Activated naive CD8-positive, alpha-beta T cell treated with anti-CD3 and anti-CD28 coated beads, Interleukin-2, amount 50 U/mL, for 24 hours (primary cell): ENCODE data around the gene TCF21.
A peak's percentile ranks its signal among the peaks of the same experiment; 100 is the strongest.
"Not testable (repeated sequence)": the region's sequence is repeated elsewhere in the genome, so short reads cannot be mapped to it uniquely, and the experiment has no call there.

Experiments used
- ATAC-seq: fragments of 150-1000 bp; cut with Tn5 transposase; one replicate; pipeline ENCODE4 v1.10.0; 2021
- DNase-seq: peaks from one replicate; pipeline ENCODE4 v3.0.0; 2021
- H3K27ac Mint-ChIP-seq: one replicate; pipeline ENCODE4 v1.8.0; 2021; ENCODE audit warnings: mild to moderate bottlenecking, mixed read lengths
- H3K27me3 Mint-ChIP-seq: one replicate; pipeline ENCODE4 v1.8.0; 2021; ENCODE audit warnings: mixed read lengths
- H3K36me3 Mint-ChIP-seq: one replicate; pipeline ENCODE4 v1.8.0; 2021; ENCODE audit warnings: low read depth, mixed read lengths
- H3K4me1 Mint-ChIP-seq: one replicate; pipeline ENCODE4 v1.8.0; 2021; ENCODE audit warnings: mixed read lengths
- H3K4me3 Mint-ChIP-seq: one replicate; pipeline ENCODE4 v1.8.0; 2021; ENCODE audit warnings: mild to moderate bottlenecking, moderate library complexity, mixed read lengths
- H3K9me3 Mint-ChIP-seq: one replicate; pipeline ENCODE4 v1.8.0; 2021; ENCODE audit warnings: mixed read lengths

TCF21 gene

GRCh38 chr6:133888929-133889556, at the start of gene TCF21:
Gene TCF21 (plus strand): TSS chr6:133889113. CDS start chr6:133889398, 285 bp downstream.
- H3K9me3 Mint-ChIP-seq: no peaks in the 10 kb centered on the region
- DNase-seq (no peak), ATAC-seq (no peak)
- H3K27me3 Mint-ChIP-seq: peaks cover 83% of the 10 kb centered on the region
- H3K4me1 Mint-ChIP-seq: peaks cover 40% of the 10 kb centered on the region
- peak within 1 kb of the TSS; percentile 52 for H3K4me3 Mint-ChIP-seq
- H3K36me3 Mint-ChIP-seq: no peaks in the 10 kb centered on the region
- H3K27ac Mint-ChIP-seq: no peak within 1 kb of the TSS

GRCh38 chr6:133841176-133841575, 47.7 kb upstream of the TCF21 start:
- Mint-ChIP-seq H3K4me3 (no peak overlapping the region), H3K9me3 (no peaks in the 10 kb centered on the region), H3K36me3 (no peaks in the 10 kb centered on the region), H3K27ac (no peak overlapping the region), H3K27me3 (peaks cover 26% of the 10 kb centered on the region), H3K4me1 (peaks cover 3% of the 10 kb centered on the region)
- ATAC-seq: no peak
- DNase-seq: no peak

DNA sequence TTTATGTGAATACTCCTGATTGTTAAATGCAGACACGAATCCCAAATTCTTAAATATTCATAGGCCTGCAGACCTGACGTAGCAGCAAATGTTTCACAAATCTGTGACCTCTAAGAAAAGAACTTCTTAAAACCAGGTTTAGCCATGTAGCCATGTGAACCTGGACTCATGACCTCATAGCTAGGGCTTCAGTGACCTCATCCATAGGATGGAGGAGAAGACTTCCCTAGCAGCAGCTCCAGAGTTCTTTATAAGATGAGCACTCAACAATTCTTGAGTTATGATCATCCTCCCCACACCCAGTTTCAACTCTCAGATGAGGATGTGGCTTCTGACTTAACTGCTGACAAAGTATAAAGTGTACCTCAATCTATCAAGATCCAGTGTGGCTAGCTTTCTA, 45.8 kb upstream of the TCF21 start:
- Mint-ChIP-seq H3K4me3 (no peak overlapping the region), H3K27me3 (peaks cover 33% of the 10 kb centered on the region), H3K9me3 (no peaks in the 10 kb centered on the region), H3K36me3 (no peaks in the 10 kb centered on the region), H3K27ac (no peak overlapping the region), H3K4me1 (peaks cover 2% of the 10 kb centered on the region)
- ATAC-seq (no peak), DNase-seq (no peak)

DNA sequence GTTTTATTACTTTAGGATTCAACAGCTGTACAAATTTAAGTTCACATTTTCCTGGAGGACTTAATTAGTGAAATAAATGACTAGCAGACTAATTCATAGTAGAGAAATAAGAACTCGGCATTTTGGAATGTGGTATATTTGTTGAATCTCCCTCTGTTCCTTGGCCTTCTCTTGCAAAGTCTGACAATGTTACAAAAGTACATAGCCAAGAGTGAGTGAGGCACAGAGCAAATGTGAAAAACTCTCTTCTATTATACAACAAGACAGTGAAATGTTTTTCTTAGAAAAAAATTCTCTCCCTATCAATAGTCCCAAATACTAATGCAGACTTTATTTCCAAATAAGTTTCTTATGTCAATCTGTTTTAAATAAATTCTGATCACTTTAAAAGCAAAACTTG, 44.2 kb upstream of the TCF21 start:
- ATAC-seq: no peak
- DNase-seq: no peak
- H3K36me3 Mint-ChIP-seq: no peaks in the 10 kb centered on the region
- H3K27ac Mint-ChIP-seq: no peak overlapping the region
- H3K4me3 Mint-ChIP-seq: no peak overlapping the region
- H3K27me3 Mint-ChIP-seq: peaks cover 25% of the 10 kb centered on the region
- H3K4me1 Mint-ChIP-seq: no peaks in the 10 kb centered on the region
- no peaks in the 10 kb centered on the region for H3K9me3 Mint-ChIP-seq

DNA sequence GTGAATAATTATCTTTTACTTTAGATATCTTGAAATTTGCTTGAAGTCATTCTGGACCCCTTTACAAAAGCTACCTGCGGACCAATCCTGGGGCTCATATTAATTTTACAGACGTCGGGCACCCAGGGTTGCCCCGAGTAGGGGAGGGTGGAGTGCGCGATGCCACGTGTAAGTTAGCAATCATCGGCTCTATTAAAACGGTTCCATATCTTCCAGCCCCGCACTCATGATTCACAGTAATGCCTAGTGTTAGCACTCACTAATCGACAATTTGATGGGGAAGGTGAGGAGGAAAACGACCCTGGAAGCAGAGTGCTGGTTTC, 34.9 kb upstream of the TCF21 start:
- DNase-seq: no peak
- Mint-ChIP-seq H3K27me3 (peaks cover 53% of the 10 kb centered on the region), H3K4me1 (peaks cover 4% of the 10 kb centered on the region), H3K4me3 (no peak overlapping the region), H3K36me3 (no peaks in the 10 kb centered on the region), H3K27ac (no peak overlapping the region), H3K9me3 (peaks cover 7% of the 10 kb centered on the region)
- no peak for ATAC-seq

- Mint-ChIP-seq H3K36me3 (no peaks in the 10 kb centered on the region), H3K27me3 (peaks cover 57% of the 10 kb centered on the region), H3K9me3 (peaks cover 12% of the 10 kb centered on the region), H3K4me1 (peaks cover 4% of the 10 kb centered on the region), H3K4me3 (no peak overlapping the region), H3K27ac (no peak overlapping the region)
- DNase-seq (no peak), ATAC-seq (no peak)
Measured at GRCh38 chr6:133854364-133855275, 34.3 kb upstream of the TCF21 start.

DNA sequence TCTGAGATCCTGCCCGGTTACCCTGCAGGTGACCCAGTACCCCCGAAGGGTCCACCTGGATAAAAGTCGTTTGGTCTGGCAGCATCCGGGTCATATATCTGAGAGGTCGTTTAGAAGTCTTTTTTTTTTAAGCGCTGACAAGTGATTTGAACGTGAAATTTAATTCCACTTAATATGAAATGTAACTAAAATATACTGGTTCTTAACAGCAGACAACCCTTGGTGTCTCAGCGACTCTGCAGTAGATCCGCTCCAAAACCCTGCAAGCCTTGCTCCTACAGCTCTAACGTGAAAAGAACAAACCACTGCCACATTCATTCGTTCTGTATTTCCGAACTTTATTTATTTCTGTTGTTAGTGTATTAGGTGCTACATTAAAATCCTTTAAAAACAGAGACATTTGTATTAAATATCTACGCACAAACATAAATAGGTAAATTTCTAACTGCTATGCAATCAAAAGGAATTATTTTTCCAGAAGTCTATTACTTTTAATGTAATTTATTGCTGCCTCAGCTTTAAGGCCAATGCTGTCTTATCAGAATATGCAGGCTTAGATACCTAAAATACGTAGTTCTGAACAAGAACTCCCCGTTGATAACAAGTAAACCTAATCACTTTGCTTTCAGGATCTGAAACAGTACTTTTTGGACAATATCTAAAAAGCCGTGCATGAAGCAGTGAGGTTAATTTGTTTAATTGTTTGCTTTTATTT, 33.5 kb upstream of the TCF21 start:
- DNase-seq (no peak), ATAC-seq (no peak)
- Mint-ChIP-seq H3K4me1 (peaks cover 4% of the 10 kb centered on the region), H3K4me3 (no peak overlapping the region), H3K36me3 (no peaks in the 10 kb centered on the region), H3K9me3 (peaks cover 12% of the 10 kb centered on the region), H3K27ac (no peak overlapping the region), H3K27me3 (peaks cover 55% of the 10 kb centered on the region)

- peaks cover 4% of the 10 kb centered on the region for H3K4me1 Mint-ChIP-seq
- H3K27me3 Mint-ChIP-seq: peaks cover 55% of the 10 kb centered on the region
- H3K4me3 Mint-ChIP-seq: no peak overlapping the region
Measured at GRCh38 chr6:133855991-133856370, 32.9 kb upstream of the TCF21 start.

GRCh38 chr6:133856911-133857310, 32.0 kb upstream of the TCF21 start:
- H3K36me3 Mint-ChIP-seq: no peaks in the 10 kb centered on the region
- no peak overlapping the region for H3K27ac Mint-ChIP-seq
- ATAC-seq (no peak), DNase-seq (no peak)
- no peak overlapping the region for H3K4me3 Mint-ChIP-seq
- H3K9me3 Mint-ChIP-seq: peaks cover 9% of the 10 kb centered on the region
- H3K4me1 Mint-ChIP-seq: peaks cover 4% of the 10 kb centered on the region
- peaks cover 53% of the 10 kb centered on the region for H3K27me3 Mint-ChIP-seq

More at GRCh38 chr6:133855991-133856370, 32.9 kb upstream of the TCF21 start:
- peaks cover 12% of the 10 kb centered on the region for H3K9me3 Mint-ChIP-seq
- ATAC-seq (no peak), DNase-seq (no peak)
- no peaks in the 10 kb centered on the region for H3K36me3 Mint-ChIP-seq
- H3K27ac Mint-ChIP-seq: no peak overlapping the region

DNA sequence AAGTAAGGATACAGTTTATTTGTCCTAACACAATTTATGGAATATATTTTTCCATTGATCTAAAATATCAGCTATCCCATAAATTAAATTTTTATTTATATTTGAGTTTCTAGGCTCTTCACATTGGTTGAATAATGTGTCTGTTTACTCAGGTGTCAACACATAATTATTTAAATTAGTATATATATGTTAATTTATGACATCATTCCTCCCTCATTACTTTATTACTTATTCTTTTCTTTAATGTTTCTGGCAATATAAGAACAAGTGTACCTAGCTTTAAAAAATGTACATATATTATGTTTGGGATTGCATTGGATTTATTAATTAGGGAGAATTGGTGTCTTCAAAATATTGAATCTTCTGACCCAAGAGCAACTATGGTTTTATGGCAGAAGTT, 31.2 kb upstream of the TCF21 start:
- DNase-seq: no peak
- peaks cover under 1% of the 10 kb centered on the region for H3K36me3 Mint-ChIP-seq
- peaks cover 4% of the 10 kb centered on the region for H3K4me1 Mint-ChIP-seq
- H3K4me3 Mint-ChIP-seq: no peak overlapping the region
- peaks cover 15% of the 10 kb centered on the region for H3K9me3 Mint-ChIP-seq
- no peak for ATAC-seq
- H3K27ac Mint-ChIP-seq: no peak overlapping the region
- H3K27me3 Mint-ChIP-seq: peaks cover 58% of the 10 kb centered on the region

- DNase-seq, H3K27ac Mint-ChIP-seq, H3K4me1 Mint-ChIP-seq, H3K36me3 Mint-ChIP-seq, H3K4me3 Mint-ChIP-seq, ATAC-seq: not testable (repeated sequence)
- Mint-ChIP-seq H3K27me3 (peaks cover 27% of the 10 kb centered on the region), H3K9me3 (peaks cover 20% of the 10 kb centered on the region)
Measured at GRCh38 chr6:133861337-133861736, 27.6 kb upstream of the TCF21 start.

DNA sequence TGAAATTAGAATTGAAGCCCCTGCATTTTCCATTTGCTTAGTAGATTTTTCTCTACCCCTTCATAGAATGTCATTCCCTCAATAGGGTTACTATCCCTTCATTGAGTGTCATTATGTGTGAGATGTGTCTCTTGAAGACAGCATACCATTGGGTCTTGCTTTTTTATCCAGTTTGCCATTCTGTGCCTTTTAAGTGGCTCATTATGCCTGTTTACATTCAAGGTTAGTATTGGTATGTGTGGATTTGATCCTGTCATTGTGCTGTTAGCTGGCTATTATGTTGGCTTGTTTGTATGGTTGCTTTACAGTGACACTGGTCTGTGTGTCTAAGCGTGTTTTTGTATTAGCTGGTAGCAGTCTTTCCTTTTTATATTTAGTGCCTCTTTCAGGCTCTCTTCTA, 25.7 kb upstream of the TCF21 start:
- Mint-ChIP-seq H3K4me1 (no peaks in the 10 kb centered on the region), H3K36me3 (peaks cover 2% of the 10 kb centered on the region), H3K27ac (no peak overlapping the region), H3K4me3 (no peak overlapping the region), H3K27me3 (peaks cover 18% of the 10 kb centered on the region), H3K9me3 (peaks cover 20% of the 10 kb centered on the region)
- DNase-seq (no peak), ATAC-seq (no peak)

DNA sequence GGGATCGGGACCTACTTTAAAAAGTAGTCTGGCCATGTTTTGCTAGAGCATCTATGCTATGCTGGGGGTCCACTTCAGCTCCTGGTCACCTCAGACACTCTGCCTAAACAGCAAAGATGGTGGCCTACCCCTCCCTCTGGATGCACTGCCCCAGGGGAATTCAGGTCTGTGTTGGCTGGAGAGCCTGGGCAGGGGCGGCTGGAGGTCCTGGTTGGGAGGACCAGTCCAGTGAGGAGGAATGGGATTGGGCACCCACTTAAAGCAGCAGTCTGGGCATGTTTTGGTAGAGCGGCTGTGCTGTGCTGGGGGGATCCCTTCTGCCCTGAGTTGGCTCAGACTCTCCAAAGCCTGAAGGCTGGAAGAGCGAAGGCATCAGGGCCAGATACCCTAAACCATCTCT, 23.2 kb upstream of the TCF21 start:
- Mint-ChIP-seq H3K4me3 (no peak overlapping the region), H3K27me3 (peaks cover 18% of the 10 kb centered on the region), H3K4me1 (no peaks in the 10 kb centered on the region), H3K36me3 (peaks cover 2% of the 10 kb centered on the region), H3K27ac (no peak overlapping the region), H3K9me3 (peaks cover 15% of the 10 kb centered on the region)
- DNase-seq (no peak), ATAC-seq (no peak)

- Mint-ChIP-seq H3K36me3 (no peaks in the 10 kb centered on the region), H3K4me1 (no peaks in the 10 kb centered on the region), H3K9me3 (no peaks in the 10 kb centered on the region), H3K27ac (no peak overlapping the region), H3K27me3 (peaks cover 26% of the 10 kb centered on the region), H3K4me3 (no peak overlapping the region)
- DNase-seq: no peak
- ATAC-seq: no peak
Measured at GRCh38 chr6:133871131-133871530, 17.8 kb upstream of the TCF21 start.

DNA sequence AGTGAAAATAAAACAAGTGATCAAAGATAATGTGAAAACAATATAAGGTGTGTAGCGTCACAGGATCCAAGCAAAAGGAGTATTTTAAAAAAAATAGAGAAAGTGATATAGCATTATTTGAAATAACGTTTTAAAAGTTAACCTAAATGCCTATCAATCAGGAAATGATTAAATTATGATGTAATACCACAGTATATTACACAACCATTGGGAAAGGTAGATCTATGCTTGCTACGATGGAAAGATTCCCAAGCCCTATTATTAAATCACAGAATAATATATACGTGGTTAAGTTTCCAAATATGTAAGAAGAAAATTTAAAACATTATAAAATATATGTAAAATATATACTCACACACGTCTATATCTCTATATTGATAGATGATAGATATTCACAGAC, 15.4 kb upstream of the TCF21 start:
- Mint-ChIP-seq H3K27ac (no peak overlapping the region), H3K4me3 (no peak overlapping the region), H3K4me1 (no peaks in the 10 kb centered on the region), H3K36me3 (no peaks in the 10 kb centered on the region), H3K9me3 (no peaks in the 10 kb centered on the region), H3K27me3 (peaks cover 23% of the 10 kb centered on the region)
- ATAC-seq (no peak), DNase-seq (no peak)
